Thyroid gland (tissue), 4 donors: ENCODE measurements around the gene FITM1.

Experiments used
- CTCF ChIP-seq, 6 experiments: fragments of 200-600 bp in 3 of 6; fragments of 450-650 bp in 3 of 6; sonication (generic) in 3 of 6; IDR thresholded peaks; one replicate each; pipeline ENCODE4 v1.5.1; 2016 to 2019; ENCODE audit warnings: antibody characterized with exemption in 6 of 6, mild to moderate bottlenecking in 2 of 6, inconsistent platforms in 1 of 6, moderate library complexity in 1 of 6
- POLR2A ChIP-seq, 2 donors: fragments of 450-650 bp; IDR thresholded peaks; one replicate each; pipeline ENCODE4 v1.6.1; 2017; ENCODE audit warnings: antibody characterized with exemption in 2 of 2, mild to moderate bottlenecking in 2 of 2, moderate library complexity in 1 of 2

GRCh38 chr14:24137529-24138395 lies 7.3 kb downstream of the FITM1 start:
- no peak for TF ChIP-seq POLR2A (IDR thresholded peaks at IDR 0.05)
- no peak for TF ChIP-seq CTCF (IDR thresholded peaks at IDR 0.05)
